SIG-M5 treated with dmso at 0.1 percent for 504 hours (cell line): ENCODE measurements around the gene CEP350.
"Not testable (repeated sequence)": the region's sequence is repeated elsewhere in the genome, so short reads cannot be mapped to it uniquely, and the experiment has no call there.

Experiments
- DNase-seq: peaks from one replicate; lab custom pipeline; 2025; ENCODE audit not compliant: unreplicated experiment; lab: John Stamatoyannopoulos, UW

The CEP350 gene

GRCh38 chr1:180112984-180113647 is 158.5 kb downstream of the CEP350 start:
- no peak for DNase-seq

DNA sequence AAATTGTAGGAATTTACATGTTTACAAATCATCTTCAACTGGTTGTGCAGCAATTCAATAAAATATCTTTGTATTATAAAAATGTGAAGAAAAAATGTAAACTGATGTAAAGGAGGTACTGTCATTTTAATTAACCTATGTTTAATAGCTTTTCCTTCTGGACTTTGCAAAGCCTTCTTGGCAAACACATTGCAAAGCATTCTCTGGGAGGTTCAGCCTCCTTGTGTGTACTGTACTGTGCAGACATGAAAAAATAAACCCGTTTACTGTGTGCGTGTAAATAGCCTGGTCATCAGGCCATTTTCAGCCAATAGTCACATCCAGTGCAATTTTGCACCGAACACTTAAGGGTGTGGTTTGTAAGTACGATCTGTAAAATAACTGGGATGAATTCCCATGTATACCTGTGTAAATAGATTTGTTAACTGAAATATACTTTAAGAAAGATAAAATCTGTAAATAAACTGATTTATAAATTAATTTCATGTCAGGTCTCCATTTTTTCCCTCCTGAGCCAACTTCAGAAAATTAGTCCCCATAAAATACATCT is 159.9 kb downstream of the CEP350 start:
- no peak for DNase-seq

- DNase-seq = peak; percentile 58
Measured at GRCh38 chr1:180116964-180117763, 162.6 kb downstream of the CEP350 start.

DNA sequence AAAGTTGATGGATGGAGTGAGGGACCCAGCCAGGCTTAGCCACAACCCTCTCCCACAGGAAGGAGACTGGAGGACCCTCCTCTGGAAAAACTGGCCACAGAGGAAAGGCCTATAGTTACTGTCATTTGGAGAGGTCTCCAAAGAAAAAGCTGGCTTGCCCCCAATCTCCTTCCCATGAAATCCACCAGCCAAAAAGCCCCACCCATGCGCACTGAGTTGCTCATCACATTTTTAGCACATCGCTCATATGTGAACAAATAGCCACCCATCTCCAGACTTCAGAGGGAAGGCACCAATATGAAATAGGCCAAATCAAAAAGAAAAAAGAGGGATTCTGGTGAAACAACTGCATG is 163.1 kb downstream of the CEP350 start:
- DNase-seq = no peak

DNA sequence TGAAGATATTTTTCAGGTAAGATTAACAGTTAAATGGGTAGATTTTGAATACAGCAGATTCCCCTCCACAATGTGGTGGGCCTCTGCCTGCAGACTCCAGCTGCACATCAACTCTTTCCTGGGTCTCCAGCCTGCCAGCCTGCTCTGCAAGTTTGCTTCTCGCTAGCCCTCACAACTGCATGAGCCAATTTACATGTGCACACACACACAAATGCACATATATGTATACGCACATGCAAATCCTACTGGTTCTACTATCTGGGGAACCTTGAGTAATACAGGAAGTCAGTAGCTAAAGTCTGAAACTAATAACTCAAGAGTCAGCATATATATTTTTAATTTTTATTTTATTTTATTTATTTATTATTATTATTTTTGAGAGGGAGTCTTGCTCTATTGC is 165.2 kb downstream of the CEP350 start:
- DNase-seq = no peak

GRCh38 chr1:180123463-180123936 is 168.9 kb downstream of the CEP350 start:
- DNase-seq = no peak

GRCh38 chr1:180130651-180131050 is 176.0 kb downstream of the CEP350 start:
- peak; percentile 46 for DNase-seq

DNA sequence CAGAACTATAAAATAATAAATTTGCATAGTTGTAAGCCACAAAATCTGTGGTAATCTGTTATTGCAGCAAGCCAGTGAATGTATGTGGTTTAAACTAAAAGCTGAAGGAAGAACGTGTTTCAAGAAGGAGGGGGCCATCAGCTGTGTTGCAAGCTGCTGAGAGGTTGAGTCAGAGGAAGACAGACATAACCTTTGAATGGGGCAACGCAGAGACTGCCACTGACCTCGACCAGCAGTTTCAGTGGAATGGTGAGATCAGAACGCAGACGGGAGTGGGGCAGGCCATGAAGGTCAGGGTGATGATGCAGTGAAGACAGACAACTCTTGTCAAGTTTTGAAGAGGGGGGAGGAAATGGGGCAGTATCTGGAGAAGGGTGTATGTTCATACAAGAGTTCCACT is 176.9 kb downstream of the CEP350 start:
- DNase-seq = peak; percentile 99

DNA sequence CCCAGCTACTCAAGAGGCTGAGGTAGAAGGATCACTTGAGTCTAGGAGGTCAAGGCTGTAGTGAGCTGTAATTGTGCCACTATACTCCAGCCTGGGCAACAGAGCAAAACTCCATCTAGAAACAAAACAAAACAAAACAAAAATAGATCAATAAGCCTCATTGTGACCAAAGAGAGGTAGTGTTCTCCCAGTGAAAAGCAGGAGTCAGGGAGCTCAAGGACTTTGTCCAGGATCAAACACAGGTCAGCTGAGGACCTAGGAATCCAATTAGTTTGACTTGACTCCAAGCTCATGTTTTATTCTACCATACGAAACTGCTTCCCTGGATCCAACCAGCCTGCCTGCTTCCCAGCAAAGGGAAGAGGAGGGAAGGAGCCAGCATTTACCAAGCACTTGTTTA is 178.6 kb downstream of the CEP350 start:
- no peak for DNase-seq

DNA sequence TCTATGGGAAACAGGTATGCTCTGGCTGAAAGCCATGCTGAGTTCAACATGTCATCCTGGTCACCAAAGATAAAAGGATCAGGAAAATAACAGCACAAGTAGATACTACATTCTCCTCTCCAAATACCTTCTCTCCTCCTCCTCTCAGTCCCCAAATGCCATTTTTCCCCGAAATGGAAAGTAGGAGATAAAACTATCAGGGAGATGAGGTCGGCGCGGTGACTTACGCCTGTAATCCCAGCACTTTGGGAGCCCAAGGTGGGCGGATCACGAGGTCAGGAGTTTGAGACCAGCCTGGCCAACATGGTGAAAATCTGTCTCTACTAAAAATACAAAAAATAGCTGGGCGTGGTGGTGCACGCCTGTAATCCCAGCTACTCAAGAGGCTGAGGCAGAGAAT is 179.1 kb downstream of the CEP350 start:
- not testable (repeated sequence) for DNase-seq

DNA sequence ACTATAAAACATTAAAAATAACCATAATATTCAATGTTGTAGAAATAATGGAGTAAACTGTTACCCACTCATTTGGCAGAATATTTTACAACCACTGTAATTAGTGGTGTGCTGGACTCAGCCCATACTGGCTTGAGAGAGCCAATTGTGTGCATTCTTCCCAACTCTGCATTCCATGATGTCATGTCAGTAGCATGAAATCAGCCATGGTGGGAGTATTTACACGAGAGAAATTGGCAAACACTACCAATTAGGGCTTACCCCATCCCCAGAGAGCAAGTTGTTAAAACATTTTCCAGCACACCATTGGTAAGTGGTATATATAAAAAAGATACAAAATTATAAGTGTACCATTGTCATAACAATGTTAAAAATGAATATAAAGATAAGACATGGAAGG is 180.9 kb downstream of the CEP350 start:
- DNase-seq = no peak

DNA sequence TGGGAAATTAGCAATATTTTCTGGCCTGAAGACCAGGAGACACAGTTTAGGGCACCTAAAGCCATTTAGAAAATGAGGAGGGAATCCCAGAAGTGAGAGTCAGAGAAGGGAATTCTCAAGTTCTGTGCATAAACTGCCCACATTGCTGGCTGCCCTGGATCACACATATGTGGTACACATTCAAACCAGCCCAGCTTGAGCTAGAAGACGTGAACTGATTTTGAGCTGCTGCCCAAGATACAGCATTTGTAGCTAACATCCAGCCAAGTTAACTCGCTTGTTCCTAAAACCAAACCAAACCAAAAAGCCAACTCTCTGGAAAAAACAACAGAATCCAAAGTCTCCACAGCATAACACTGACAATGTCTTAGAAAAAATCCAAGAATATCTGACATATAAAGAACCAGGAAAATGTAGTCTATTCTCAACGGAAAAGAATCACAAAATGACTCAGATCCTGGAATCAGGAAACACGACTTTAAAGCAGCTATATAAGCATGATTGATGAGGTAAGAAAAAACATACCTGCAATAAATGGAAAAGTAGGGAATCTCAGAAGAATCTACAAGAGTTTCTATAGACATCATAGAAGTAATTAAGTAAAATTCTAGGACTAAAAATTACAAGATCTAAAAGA is 181.8 kb downstream of the CEP350 start:
- no peak for DNase-seq

- DNase-seq = no peak
Measured at GRCh38 chr1:180136968-180137356, 182.4 kb downstream of the CEP350 start.

DNA sequence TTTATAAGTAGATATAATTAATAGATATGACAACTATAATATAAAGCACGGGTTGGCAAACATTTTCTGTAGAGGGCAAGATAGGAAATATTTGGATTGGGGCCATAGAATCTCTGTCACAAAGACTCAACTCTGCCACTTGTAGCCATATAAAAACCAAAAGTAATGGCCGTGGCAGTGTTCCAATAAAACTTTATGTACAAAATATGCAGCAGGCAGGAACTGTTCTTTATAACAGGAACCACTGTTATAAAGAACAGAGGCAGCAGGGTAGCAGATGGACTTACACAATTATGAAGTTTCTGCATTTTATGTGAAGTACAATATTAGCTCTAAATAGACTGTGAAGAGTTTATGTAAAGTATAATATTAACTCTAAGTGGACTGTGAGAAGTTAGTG is 183.2 kb downstream of the CEP350 start:
- DNase-seq = peak; percentile 20

DNA sequence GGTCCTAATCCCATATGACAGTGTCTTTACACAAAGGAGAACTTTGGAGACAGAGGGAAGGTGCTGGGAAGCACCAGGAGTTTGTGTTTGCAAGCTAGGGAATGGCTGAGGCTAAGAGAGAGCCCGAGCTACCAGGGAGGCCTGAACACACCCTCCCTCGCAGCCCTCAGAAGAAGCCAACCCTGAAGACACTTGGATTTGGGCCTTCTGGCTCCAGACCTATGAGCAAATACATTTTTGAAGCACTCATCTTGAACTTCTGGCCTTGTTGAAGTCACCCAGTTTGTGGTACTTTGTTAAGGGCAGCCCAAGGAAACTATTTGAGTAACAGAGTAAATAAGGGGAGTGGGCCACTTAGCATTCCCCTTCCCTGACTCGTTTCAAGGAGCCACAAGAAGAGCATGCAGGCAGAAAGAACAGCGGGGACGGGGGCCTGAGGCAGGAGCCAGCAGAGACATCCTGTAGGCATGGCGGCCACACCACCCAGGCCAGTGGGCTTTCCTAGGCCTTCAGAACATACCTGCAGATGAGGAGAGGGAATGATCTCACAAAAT is 186.8 kb downstream of the CEP350 start:
- DNase-seq = no peak

GRCh38 chr1:180143359-180143758 is 188.7 kb downstream of the CEP350 start:
- DNase-seq = no peak

DNA sequence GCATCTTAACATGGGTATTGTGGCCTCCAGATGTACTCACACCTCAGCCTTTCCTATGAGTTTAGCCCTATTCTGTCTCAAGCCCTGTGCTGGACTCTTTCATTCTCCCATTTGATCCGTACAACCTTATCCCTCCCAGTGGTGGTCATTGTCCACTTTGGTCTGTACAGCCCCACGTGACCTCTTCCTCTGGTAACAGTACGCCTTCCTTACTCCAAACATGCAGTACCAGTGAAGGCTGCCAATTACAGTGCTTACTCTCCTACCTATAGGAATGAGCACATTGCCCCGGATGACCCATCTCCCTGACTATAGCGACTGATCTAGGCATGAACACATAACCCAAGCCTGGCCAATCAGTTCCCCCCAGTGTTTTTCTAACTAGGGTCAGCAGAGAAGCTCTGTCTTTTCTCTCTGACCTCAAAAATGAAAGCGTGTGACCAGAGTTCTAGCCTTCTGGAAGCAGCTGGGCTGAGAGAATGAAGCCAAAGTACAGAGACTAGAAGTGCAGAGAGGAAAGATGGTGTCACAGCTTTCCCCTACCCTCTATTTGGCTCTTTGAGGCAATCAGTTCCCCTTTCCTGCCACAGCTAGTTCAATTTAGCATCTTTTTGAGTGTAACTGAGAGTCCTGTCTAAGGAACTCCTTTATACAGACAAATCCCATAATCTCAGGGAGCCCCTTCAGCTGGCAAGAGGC is 190.2 kb downstream of the CEP350 start:
- DNase-seq = peak; percentile 26

DNA sequence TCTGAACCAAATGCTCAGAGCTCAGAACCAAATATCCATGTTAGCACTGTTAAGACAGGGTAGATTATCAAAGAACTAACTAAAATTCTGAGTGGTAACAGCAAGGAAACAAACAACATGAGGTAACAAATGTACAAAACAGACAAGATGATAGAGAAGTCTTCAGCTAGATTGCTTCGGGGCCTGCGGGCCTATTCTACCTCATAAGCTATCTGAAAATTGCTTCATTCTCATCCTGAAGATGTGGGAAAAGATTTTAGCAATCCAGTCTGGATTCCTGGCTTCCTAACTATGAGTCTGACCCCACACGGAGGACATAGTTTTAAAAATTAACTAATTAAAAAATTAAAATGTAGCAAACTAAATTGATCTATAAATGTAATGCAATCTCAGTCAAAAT is 190.8 kb downstream of the CEP350 start:
- no peak for DNase-seq

GRCh38 chr1:180150982-180151381 is 196.4 kb downstream of the CEP350 start:
- DNase-seq = peak; percentile 71

DNA sequence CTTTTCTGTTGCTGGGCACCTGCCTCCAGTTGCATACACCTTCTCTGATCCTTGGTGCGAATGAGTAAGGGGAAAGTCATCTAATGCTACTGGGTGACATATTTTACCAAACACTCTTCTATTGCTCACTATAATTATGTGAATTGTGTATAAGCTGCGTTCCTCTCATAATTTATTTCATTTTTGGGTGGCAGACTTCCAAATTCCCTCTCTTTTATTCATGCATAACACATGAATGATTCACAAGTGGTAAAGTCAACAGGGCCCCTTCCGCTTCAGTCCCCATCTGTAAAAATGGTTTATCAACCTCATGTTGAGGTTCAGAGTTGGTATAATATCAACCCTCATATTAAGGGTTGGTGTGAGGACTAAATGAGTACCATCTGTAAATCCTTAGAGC is 196.9 kb downstream of the CEP350 start:
- DNase-seq = no peak

GRCh38 chr1:180152588-180152987 is 198.0 kb downstream of the CEP350 start:
- no peak for DNase-seq
